Kidney glomerular epithelial cell (primary cell): ENCODE results near the gene ANK3.
A peak's percentile ranks its signal among the peaks of the same experiment; 100 is the strongest.

Experiments used
- DNase-seq: peaks from one replicate; lab custom pipeline; 2025; lab: John Stamatoyannopoulos, UW

ANK3 gene

DNA sequence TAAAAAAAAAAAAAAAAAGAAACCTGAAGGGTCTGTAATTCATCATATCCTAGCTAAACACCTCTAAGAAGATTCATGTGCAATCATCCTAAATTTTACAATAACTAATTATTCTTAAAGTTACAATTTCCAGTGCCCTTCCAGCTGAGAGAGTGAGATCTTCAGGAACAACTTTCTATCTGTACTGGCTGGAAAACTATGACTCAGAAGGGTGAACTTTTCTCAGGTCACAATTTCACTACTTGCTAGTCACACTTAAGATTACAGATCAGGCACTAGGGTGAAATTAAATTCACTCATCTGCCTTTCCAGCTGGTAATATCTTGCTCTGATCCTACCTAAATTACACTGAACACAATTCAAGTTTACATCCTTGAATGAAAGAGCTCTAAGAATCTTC, 158.8 kb downstream of the ANK3 start:
- peak; percentile 14 for DNase-seq

DNA sequence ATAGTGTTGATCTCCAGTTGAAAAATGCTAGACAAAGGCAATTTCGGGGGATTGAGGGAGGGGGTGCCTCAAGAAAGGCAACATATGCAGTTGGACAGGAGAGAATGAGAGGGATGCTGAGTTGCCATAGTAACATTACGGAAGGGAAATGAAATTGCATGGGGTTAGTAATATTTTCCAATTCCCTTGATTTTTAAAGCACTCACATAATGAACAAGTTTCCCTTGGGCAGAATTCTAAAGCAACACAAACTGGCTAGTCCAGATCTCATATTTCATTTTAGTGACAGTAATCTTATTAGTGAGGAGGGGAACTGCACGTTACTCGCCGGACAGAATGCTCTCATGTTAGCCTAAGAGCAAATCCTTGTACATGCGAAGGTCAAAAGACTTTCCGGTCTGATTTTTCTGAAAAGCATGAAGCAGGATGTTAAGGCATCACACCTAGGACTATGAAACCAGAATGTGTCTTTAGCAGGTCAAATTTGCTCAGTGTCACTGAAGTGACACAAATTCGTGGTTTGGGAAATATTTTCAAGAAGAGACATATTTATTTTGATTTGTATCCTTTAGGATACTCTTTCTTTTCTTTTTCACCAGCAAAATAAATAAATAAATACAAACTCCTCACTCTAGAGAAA, 165.5 kb downstream of the ANK3 start:
- no peak for DNase-seq

DNA sequence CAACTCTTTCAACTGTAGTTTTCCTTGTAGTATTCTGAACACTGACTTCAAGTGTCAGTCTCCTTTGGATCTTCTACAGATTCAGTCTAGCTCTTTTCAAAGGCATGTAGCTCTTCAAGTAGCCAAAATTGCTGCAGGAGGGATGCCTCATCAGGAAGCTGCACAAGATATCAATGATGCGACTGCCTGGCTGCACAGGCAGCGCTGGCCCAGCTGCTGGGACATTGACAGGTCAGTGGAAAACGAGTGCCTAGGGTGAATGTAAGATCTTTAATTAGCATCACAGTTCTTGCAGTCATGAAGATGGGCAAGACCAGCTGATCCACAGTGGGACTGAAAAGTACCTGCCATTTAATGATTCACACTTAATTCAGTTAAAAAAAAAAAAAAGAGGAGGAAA, 167.6 kb downstream of the ANK3 start:
- DNase-seq: no peak

DNA sequence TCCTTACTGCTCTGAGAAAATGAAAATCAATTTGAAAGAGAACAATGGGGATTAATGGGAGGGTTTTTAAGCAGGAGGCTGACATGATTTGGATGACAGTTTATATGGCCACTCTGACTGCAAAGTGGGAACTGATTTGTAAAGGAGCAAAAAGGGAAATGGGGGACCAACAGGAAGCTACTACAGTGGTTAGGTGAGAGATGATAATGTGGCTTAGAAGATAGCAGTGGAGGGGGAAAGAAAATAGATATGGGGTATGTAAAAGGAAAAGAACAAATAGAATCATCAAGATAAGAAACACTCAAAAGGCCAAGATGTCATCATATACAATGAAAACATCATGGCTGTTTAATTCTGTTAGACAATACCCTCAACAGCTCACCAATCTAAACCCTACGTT, 177.5 kb downstream of the ANK3 start:
- no peak for DNase-seq

DNA sequence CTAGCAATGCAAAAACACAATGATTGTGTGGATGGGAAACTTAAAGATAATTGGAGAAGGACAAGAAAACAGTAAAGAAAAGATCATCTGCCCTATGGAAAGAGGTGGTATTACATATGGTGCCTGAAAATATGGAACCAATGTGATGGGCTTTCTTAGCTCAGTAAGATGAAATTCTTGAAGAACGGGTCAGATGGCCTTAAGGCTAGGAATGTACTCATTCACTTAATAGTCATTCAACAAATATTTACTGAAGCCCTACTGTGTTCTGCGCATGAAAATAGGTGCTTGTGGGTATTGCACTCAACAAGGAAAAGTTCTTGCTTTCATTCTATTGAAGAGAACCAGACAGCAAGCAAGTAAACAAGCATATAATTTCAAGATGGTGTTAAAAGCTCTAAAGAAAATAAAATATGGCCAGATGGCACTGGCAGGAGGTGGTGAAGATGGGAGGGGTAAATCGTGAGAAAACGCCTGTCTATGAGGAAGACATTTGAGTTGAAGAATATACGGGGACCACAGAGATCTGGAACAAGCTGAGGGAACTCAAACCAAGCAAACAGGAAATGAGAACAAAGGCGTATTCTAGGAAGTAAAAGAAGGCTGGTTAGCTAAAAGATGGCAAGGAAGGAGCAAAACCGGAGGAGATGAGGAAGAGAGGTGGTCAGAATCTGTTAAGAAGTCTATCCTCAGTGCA, 179.7 kb downstream of the ANK3 start:
- DNase-seq: no peak

DNA sequence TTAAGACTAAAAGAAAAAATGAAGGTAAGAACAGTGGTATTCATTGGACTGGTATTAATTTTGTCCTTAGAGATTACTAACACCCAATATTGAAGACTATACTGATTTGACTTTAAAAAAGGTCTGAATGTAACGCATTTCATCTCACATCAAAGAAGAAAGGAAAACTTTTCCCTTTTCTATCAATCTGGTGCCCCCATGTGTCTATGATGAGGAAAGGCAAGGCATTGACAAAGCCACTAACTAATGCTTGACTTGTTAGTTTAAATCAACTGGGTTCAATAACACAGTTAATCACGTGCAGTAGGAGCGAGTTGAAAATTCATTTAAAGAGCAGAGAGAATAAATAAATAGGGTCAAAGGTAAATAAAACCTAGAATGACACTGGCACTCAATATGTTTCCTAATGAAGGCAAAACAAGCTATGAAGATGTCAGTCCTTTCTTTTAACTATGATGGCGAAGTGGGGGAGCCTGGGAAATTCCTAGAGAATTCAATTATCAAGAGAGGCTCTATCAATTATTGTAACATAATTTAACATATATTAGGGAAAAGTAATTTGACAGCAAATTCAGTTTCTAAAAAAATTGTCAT, 180.9 kb downstream of the ANK3 start:
- DNase-seq: peak; percentile 36

DNA sequence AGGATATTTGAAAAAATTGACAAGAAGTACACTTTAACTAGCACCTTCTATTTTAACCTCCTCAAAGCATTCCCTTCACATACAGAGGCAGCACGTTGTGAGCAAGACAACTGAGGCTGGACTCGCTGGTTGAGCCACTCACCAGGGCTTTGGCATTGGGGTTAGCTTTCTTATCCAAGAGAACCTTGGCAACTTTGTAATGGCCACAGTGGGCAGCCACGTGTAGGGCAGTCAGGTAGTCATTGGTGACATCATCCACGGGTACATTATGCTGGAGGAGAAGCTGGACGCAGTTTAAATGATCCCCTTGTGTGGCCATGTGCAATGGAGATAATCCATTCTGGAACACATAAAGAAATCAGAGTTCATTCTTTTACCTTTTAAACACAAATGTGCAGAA, 181.8 kb downstream of the ANK3 start:
- DNase-seq: no peak

DNA sequence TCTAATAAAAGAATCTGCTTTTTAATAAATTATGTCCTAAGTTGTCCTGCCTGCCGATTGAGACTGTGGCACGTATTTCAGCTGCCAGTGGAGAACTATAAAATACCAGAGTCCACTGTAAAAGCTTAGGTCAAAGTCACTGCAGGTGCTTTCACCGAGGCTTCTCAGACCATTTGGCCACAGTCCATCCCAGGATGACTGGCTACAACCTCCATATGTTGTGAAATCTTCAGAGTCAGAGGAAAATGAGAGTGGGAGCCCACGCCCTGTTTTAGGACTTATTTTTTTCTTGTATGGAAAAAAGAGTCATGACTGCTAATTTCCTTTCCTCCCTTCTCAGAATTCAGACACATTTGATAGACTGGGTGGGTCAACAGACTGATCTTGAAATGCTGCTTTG, 182.9 kb downstream of the ANK3 start:
- DNase-seq: no peak

DNA sequence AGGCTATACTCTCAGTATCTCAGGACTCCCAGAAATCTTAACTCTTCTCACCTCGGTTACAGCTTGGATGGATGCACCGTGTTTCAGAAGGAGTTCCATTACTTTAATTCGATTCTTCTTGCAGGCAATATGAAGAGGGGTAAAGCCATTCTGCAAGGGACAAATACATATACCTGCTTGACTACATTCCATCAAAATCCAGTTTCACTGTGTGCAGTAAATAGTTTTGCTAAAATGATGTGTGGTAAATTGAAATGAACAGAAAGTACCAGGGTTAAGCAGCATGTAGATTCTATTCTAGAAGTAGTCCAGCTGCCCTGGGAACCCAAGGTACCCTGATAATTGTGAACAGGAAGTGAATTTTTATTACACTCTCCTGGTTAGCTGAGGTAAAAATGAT, 183.9 kb downstream of the ANK3 start:
- no peak for DNase-seq

GRCh38 chr10:60203993-60204618, 185.6 kb downstream of the ANK3 start:
- DNase-seq: peak; percentile 1

- no peak for DNase-seq
Measured at GRCh38 chr10:60200682-60201053, 189.0 kb downstream of the ANK3 start.

GRCh38 chr10:60200012-60200681, 189.5 kb downstream of the ANK3 start:
- no peak for DNase-seq

- no peak for DNase-seq
Measured at GRCh38 chr10:60197206-60197605, 192.5 kb downstream of the ANK3 start.

DNA sequence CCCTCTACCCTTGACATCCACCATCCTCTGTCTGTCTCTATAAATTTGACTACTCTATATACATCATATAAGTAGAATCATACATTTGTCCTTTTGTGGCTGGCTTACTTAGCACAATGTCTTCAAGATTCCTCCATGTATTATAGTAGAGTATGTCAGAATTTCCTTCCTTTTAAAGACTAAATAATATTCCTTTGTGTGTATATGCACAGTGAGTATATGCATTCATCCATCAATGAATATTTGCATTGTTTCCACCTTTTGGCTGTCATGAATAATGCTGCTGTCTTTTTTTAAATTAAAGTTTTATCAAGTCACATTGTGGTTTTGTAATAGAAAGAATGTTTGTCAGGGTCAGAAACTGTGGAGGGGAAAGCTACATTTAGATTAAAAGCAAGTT, 195.3 kb downstream of the ANK3 start:
- DNase-seq: no peak

GRCh38 chr10:60192946-60193345, 196.7 kb downstream of the ANK3 start:
- no peak for DNase-seq

DNA sequence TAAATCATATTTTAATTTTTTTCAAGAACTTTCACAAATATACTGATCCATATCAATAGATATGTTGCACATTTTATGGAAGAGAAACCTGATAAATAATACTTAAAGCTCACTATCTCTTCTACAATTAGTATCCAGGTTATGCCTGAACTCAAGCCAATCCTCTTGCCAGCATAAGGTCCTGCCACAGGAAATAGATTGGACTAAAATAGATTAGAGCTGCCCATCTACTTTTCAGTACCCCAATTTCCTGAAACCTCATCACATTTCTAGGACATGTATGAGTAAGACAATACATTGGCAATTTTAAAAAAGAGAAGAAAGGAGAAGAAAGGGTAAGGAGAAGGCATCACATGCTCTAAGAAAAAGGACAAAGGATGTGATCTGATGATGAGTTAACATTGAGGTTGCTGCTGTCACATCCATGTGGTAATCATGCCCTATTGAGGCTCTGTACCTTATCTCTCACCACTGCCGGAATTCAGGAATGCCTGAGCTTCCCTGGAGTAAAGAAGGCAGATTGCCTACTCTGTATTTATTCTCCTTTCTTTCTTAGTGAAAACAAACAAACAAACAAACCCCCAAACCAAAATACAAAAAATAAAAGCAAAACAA, 199.7 kb downstream of the ANK3 start:
- DNase-seq: no peak

GRCh38 chr10:60188548-60188947, 201.1 kb downstream of the ANK3 start:
- DNase-seq: no peak

DNA sequence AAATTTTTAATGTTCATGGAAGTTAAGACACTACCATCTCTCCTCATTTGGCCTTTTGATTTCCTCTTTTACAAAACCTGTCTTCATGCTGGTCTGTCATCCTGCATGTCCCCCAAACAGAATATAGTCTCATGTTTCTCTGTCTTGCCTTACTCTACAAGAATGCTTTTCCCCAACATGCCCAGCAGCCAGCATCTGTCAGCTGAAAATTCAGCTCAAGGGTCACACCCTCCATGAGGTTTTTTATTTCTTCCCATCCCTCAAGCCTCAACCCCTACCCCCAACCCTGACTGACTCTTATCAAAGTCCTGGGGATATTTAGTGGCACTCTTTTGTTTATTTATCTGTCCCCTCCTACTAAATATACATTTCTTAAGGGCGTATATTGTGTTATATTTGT, 202.0 kb downstream of the ANK3 start:
- no peak for DNase-seq

DNA sequence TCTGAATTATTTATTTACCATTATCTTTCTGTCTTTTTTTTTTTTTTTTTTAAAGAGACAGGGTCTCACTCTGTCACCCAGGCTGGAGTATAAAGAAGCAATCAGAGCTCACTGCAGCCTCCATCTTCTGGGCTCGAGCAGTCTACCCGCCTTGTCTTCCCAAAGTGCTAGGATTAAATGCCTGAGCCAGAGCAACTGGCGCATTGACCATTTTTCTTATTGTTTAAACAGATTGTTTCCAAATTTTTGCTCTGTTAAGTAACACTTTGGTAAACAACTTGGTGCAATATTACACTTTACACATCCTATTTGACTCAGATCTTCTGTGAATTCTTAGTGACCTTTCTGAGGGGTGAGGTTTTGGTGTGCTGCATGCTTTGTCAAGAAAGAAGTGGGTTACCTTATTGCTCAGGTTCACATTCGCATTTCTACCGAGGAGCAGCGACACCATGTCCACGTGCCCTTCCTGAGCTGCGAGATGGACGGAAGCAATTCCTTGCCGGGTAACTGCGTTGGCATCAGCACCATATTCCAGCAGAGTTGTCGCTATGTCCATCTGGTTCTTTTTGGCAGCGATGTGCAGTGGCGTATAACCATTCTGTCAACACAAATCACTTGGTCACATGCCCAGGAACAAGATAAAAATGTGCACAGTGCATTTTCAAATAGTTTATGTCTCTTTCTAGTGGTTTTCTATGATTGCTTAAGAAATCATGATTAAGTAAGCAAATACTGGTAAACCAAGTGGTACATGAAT, 203.2 kb downstream of the ANK3 start:
- no peak for DNase-seq

GRCh38 chr10:60185421-60185820, 204.3 kb downstream of the ANK3 start:
- no peak for DNase-seq

- DNase-seq: no peak
Measured at GRCh38 chr10:60182691-60183090, 207.0 kb downstream of the ANK3 start.
